ENCODE measurements around the gene NSG1. TPM values are rescaled to one million over a fixed set of nuclear protein-coding genes. Genes with fewer than 3 reads are reported as not detected.

NSG1 gene
- total and polyA plus RNA-seq, 2 of the 8 experiments (the other 6 are each of a cell fraction or from before 2014, with no cell fraction given) = 35.7 to 61.4 TPM

- no peak for TF ChIP-seq CTCF (IDR thresholded peaks at IDR 0.05; ENCODE audit: control extremely low read depth in 1 of 3, insufficient read depth in 1 of 3, low read depth in 1 of 3, low read length in 3 of 3)
- TF ChIP-seq ATF3 (IDR thresholded peaks at IDR 0.05; ENCODE audit: insufficient read depth, low read depth, low read length) = no peak
- no peak for TF ChIP-seq POLR2AphosphoS5 (IDR thresholded peaks at IDR 0.05; ENCODE audit: low read depth, low read length)
- TF ChIP-seq ASH2L (IDR thresholded peaks at IDR 0.05; ENCODE audit: low read length) = no peak
- TF ChIP-seq CHD2 (IDR thresholded peaks at IDR 0.05; ENCODE audit: low read length) = no peak
- no peak for TF ChIP-seq TAF1 (IDR thresholded peaks at IDR 0.05; ENCODE audit: low read depth, low read length)
- no peak for TF ChIP-seq CTBP2 (IDR thresholded peaks at IDR 0.05; ENCODE audit: borderline replicate concordance, insufficient read depth, insufficient read length, low read length)
- TF ChIP-seq BACH1 (IDR thresholded peaks at IDR 0.05; ENCODE audit: low read length) = no peak
- TF ChIP-seq CBX8 (IDR thresholded peaks at IDR 0.05; ENCODE audit: borderline replicate concordance, low read depth, low read length) = no peak
- no peak for TF ChIP-seq TAF7 (optimal IDR thresholded peaks at IDR 0.05; ENCODE audit: borderline replicate concordance, low read depth, low read length)
- no peak for TF ChIP-seq SAP30 (IDR thresholded peaks at IDR 0.05; ENCODE audit: insufficient read depth, insufficient replicate concordance, low read length)
- no peak for TF ChIP-seq SP4 (IDR thresholded peaks at IDR 0.05; ENCODE audit: low read length)
- TF ChIP-seq NANOG (IDR thresholded peaks at IDR 0.05; ENCODE audit: insufficient read depth, low read depth, low read length, poor library complexity, severe bottlenecking) = no peak
- TF ChIP-seq YY1 (IDR thresholded peaks at IDR 0.05; ENCODE audit: low read depth, low read length) = no peak
- no peak for TF ChIP-seq POU5F1 (IDR thresholded peaks at IDR 0.05; ENCODE audit: low read depth, low read length)
- no peak for TF ChIP-seq JUN (IDR thresholded peaks at IDR 0.05; ENCODE audit: low read depth, low read length)
- no peak for TF ChIP-seq CHD1 (IDR thresholded peaks at IDR 0.05; ENCODE audit: low read depth, low read length)
- no peak for TF ChIP-seq FOSL1 (IDR thresholded peaks at IDR 0.05; ENCODE audit: insufficient read depth, low read depth, low read length)
- TF ChIP-seq BCL11A (IDR thresholded peaks at IDR 0.05; ENCODE audit: low read depth in 2 of 2, low read length in 2 of 2) = no peak
- peak; percentile 51; the same call in 1 of the 2 replicates for TF ChIP-seq MAX (IDR thresholded peaks at IDR 0.05)
- no peak for TF ChIP-seq RBBP5 (IDR thresholded peaks at IDR 0.05; ENCODE audit: borderline replicate concordance, low read depth, low read length)
Measured at GRCh38 chr4:4387531-4388310, 819 bp downstream of the NSG1 start (continued).

Data from H1 (cell line).